PFSK-1 (cell line): Measurements from ENCODE around the gene GLT8D2.

Source experiments
- FOXP2 ChIP-seq: optimal IDR thresholded peaks from 2 replicates; pipeline ENCODE3; 2011; ENCODE audit warnings: borderline replicate concordance, control low read depth, inconsistent platforms; ENCODE audit not compliant: insufficient read depth; ENCODE audit errors: extremely low read length, extremely low read depth
- POLR2AphosphoS5 ChIP-seq: IDR thresholded peaks from 2 replicates; pipeline ENCODE4 v1.6.1; 2012; ENCODE audit warnings: low read depth, mild to moderate bottlenecking, control low read depth, low read length, moderate library complexity
- SIN3A ChIP-seq: IDR thresholded peaks from 2 replicates; pipeline ENCODE4 v1.6.1; 2012; ENCODE audit warnings: mild to moderate bottlenecking, low read length, moderate library complexity, borderline replicate concordance; ENCODE audit not compliant: insufficient read depth
- TAF1 ChIP-seq: IDR thresholded peaks from 2 replicates; pipeline ENCODE4 v1.6.1; 2012; ENCODE audit warnings: low read length, control low read depth, borderline replicate concordance; ENCODE audit not compliant: insufficient read depth
- TF ChIP-seq, protein P1 (sequence below), 2 experiments: IDR thresholded peaks; 2 replicates each; pipeline versions ENCODE4 v1.6.1 to v1.8.0; 2011 to 2012; ENCODE audit warnings: low read depth in 2 of 2, low read length in 2 of 2, control low read depth in 1 of 2, inconsistent platforms in 1 of 2, mild to moderate bottlenecking in 1 of 2, moderate library complexity in 1 of 2; ENCODE audit not compliant: insufficient read depth in 1 of 2

Gene GLT8D2

DNA sequence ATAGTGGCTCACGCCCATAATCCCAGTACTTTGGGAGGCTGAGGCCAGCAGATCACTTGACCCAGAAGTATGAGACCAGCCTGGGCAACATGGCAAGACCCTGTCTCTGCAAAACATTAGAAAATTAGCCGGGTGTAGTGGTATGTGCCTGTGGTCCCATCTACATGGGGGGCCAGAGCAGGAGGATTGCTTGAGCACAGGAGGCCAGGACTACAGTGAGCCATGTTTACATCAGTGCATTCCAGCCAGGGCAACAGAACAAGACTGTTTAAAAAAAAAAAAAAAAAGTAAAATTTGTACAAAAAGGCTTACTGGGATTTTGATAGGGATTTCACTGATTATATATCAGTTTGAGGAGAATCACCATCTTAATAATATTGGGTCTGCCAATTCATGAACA, 22.1 kb upstream of the GLT8D2 start:
- TF ChIP-seq, protein P1, sequence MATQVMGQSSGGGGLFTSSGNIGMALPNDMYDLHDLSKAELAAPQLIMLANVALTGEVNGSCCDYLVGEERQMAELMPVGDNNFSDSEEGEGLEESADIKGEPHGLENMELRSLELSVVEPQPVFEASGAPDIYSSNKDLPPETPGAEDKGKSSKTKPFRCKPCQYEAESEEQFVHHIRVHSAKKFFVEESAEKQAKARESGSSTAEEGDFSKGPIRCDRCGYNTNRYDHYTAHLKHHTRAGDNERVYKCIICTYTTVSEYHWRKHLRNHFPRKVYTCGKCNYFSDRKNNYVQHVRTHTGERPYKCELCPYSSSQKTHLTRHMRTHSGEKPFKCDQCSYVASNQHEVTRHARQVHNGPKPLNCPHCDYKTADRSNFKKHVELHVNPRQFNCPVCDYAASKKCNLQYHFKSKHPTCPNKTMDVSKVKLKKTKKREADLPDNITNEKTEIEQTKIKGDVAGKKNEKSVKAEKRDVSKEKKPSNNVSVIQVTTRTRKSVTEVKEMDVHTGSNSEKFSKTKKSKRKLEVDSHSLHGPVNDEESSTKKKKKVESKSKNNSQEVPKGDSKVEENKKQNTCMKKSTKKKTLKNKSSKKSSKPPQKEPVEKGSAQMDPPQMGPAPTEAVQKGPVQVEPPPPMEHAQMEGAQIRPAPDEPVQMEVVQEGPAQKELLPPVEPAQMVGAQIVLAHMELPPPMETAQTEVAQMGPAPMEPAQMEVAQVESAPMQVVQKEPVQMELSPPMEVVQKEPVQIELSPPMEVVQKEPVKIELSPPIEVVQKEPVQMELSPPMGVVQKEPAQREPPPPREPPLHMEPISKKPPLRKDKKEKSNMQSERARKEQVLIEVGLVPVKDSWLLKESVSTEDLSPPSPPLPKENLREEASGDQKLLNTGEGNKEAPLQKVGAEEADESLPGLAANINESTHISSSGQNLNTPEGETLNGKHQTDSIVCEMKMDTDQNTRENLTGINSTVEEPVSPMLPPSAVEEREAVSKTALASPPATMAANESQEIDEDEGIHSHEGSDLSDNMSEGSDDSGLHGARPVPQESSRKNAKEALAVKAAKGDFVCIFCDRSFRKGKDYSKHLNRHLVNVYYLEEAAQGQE (IDR thresholded peaks at IDR 0.05; ENCODE audit: insufficient read depth in 1 of 2, low read depth in 2 of 2, low read length in 2 of 2): no peak
- TF ChIP-seq FOXP2 (no peak), SIN3A (no peak), POLR2AphosphoS5 (no peak), TAF1 (no peak)

DNA sequence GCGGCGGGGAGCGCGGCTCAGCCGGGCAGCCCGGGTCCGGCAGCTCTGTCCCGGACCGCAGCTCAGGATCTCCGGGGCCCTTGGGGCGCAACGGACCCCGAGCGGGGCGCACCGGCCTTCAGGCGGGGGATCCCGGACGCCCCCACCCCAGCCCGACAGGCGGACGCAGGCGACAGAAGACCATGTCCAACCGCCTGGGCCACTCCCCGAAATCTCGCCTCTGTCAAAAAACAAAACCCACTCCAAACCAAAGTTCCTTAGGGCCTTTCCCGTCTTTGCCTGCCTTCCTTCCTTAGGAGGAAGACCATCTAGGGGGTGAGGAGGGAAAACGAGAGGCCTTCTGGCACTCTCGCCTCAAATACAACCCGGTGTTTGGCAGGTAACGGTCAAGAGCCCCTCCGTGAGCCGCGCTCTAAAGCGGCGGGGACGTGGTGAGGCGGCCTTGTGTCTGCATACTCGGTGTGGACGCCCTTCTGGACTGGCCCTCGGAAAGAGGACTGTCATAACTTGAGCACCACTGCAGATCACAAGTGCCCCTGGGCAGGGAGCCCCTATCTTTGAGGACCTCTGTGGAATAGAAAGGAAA, 14.9 kb upstream of the GLT8D2 start:
- TF ChIP-seq TAF1 (no peak), SIN3A (0 out of 2 replicates have a peak, but pooled peaks have one; percentile 4)

DNA sequence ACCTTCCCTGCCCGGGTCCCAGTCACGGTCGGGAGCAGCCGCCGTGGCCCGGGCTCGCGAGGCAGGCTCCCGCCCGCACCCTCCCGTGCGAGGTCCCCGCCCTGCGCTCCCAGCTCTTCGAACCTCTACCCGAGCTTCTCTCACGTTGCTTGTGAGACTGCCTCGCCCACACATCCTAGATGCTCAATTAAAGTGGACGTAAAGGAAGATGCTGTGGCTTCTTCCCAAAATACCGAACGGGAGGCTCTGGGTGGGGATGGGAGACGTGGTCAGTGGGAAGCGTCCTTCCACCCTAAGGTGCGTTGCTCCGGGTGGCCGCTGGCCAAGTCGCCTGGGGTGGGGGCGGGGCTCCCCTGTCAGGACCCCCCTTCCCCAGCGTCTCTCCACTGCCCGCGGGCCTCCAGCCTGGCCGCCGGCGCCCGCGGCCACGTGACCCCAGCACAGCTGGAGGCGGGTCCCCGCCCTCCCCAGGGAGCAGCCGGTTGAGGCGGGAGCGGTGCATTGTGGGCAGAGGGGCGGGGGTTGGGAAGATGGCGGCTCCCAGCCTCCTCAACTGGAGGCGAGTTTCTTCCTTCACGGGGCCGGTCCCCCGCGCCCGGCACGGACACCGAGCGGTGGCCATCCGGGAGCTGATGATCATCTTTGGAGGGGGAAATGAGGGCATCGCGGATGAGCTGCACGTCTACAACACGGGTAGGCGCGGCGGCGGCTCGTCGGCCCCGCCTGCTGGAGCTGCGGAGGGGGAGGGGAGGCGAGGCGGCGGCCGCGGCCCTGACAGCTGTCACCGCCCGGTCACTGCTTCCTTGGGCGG, 14.2 kb upstream of the GLT8D2 start, which contains the start of gene HCFC2:
Gene HCFC2, plus strand, starts transcription at position 501 of the 811 bp plus-strand sequence. Its CDS starts 30 bp downstream, at position 531.
- TF ChIP-seq, protein P1 (IDR thresholded peaks at IDR 0.05; ENCODE audit: insufficient read depth in 1 of 2, low read depth in 2 of 2, low read length in 2 of 2): no peak
- TF ChIP-seq FOXP2: peak; percentile 92
- peak; percentile 29; the same call in 1 of the 2 replicates for TF ChIP-seq SIN3A
- TF ChIP-seq TAF1: peak; percentile 31; the same call in 1 of the 2 replicates
- TF ChIP-seq POLR2AphosphoS5: peak; percentile 68; the same call in 1 of the 2 replicates

DNA sequence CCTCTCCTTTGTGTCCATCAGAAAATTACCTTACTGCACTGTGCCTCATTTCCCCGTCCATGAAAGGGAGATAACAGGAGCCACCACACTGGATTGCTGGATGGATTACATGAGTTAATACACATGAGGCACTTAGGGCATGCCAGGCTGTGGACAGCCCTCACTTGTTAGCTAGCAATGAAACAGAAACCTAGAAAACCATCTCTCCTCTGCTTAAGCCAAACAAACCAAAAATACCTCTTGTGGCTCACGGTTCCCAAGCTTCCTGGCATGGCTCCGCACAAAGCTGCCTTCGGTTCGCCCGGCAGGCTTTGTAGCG, 13.7 kb upstream of the GLT8D2 start:
- TF ChIP-seq, protein P1 (IDR thresholded peaks at IDR 0.05; ENCODE audit: insufficient read depth in 1 of 2, low read depth in 2 of 2, low read length in 2 of 2): no peak
- TF ChIP-seq TAF1 (no peak), POLR2AphosphoS5 (no peak; the same call in 1 of the 2 replicates), FOXP2 (no peak)

DNA sequence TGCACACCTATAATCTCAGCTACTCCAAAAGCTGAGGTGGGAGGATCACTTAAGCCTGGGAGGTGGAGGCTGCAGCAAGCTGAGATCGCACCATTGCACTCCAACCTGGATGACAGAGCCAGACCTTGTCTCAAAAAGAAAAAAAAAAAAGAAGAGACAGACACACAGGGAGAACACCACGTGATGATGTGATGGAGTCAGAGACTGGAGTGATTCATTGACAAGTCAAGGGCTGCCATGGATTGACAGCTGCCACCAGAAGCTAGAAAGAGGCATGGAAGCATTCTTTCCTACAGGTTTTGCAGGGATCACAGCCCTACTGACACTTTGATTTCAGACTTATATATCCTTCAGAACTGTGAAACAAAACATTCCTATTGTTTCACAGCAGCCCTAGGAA, 10.8 kb upstream of the GLT8D2 start:
- TF ChIP-seq SIN3A (no peak), FOXP2 (no peak), TAF1 (no peak), POLR2AphosphoS5 (no peak)
- TF ChIP-seq, protein P1 (IDR thresholded peaks at IDR 0.05; ENCODE audit: insufficient read depth in 1 of 2, low read depth in 2 of 2, low read length in 2 of 2): no peak
